NCI-H128 (cell line): ENCODE results near the gene CLRN1.
"Not testable (repeated sequence)": the region's sequence is repeated elsewhere in the genome, so short reads cannot be mapped to it uniquely, and the experiment has no call there.

Source experiments
- DNase-seq: peaks from one replicate; lab custom pipeline; 2025; ENCODE audit not compliant: unreplicated experiment; lab: John Stamatoyannopoulos, UW

Gene CLRN1, protein sequence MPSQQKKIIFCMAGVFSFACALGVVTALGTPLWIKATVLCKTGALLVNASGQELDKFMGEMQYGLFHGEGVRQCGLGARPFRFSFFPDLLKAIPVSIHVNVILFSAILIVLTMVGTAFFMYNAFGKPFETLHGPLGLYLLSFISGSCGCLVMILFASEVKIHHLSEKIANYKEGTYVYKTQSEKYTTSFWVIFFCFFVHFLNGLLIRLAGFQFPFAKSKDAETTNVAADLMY

DNA sequence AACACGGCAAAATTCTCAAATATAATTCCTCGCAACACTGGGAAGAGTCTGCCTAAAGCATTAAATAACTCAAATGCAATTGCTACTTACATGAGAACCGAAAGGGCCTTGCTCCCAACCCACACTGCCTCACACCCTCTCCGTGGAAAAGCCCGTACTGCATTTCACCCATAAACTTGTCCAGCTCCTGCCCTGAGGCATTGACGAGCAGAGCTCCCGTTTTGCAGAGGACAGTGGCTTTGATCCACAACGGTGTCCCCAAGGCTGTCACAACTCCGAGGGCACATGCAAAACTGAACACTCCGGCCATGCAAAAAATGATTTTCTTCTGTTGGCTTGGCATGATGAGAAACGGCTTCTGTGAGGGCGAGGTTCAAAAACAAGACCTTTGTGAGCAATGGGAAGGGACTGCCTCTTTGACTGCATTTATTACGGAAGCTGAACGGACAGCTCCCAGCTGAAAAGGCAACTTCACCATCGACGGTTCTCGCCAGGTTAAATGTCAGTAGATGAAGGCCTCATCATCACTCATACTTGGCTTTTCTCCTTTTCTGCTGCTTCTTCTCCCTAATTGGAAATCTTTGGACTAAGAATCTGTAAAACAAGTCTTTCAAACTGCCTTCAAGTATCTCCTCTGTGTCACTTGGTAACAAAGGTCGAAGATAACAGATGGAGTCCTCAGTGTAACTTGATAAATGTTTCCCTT lies at the start of gene CLRN1:
TSS of gene CLRN1 (minus strand) at position 362 of the 706 bp plus-strand sequence. CDS start at position 343, 19 bp downstream.
- DNase-seq: no peak

DNA sequence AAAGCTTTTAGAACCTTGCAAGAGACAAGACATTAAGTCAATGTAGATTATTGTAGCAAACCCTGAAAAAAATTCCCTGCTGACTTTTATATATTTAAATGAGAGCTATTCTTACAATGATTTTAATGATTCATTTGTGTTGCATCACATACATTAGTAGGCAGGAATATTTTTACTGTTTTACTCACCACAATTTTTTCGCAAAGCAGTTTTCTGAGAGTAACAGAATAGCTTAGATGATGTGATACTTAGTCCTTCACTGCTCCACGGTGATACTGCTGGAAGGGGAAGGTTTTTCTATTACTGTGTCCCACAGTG lies 43.9 kb upstream of the CLRN1 start:
- DNase-seq: no peak

DNA sequence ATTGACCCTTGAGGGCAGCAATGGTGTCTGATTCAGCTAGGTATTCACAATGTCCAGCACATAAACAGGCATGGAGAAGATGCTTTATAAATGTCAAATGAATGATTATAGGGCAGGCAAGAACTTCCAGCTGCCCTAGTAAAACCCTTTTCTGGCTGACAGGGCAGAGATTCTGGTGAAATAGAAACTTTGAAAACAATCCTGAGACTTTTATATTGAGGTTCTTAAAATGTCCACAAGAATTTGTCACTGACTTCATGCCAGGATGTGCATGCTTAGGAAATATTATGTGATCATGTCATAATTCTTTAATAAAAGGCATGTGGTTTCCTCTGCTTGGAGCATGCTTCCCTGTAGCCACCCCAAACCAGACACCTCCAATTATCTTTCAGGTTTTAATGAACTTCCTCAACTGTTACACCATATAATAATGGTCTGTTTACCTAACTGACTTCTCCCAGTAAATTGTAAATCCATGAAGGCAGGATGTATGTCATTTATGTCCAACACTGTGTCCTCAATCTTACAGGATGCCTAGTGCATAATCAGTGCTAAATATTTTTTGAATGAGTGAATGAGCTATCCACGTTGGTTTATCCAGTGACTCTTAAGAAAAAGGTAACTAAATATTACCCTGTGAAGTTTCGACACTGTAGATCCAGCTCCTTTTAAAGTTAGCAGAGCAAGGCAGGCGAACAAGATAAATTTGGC lies 43.4 kb upstream of the CLRN1 start:
- no peak for DNase-seq

DNA sequence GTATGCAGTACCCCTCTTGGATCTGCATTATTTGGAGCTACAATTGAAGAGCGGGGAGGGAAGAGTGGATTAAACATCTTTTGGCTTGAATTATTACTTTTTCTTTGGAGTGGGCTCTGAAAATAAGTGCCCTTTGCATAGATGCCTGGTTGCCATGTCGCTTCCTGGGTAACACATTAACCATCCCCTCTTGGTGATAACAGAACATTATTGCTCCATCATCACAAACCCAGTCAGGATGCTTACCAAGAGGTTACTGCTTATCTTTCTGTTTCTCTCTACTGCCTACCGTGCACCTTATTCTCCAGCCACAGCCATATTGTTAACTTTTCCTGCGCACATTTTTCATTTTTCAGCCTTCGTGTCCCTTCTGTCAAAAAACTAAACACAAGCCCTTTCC lies 42.7 kb upstream of the CLRN1 start:
- no peak for DNase-seq

DNA sequence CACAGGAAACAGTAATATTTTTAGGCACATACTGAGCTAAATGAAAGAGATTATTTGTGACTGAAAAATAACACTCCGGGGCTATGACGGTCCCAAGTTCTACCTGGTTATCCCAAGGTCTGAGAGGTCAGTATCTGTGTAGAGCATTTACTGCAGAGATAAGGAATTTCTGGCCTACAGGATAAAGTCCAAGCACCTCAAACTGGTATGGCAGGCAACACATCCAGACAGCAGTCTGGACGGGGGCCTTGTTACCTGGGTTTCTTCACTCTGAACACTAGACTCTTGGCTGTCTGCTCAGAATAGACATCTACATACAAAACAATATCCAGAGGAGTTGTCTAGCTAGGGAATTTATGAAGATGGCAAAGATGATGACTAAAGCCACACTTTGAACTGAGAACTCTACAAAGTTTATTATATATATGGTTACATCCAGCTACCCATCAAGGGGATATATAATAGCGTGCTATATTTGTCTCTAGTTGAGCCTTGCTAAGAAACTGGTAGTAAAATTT lies 42.0 kb upstream of the CLRN1 start:
- no peak for DNase-seq

DNA sequence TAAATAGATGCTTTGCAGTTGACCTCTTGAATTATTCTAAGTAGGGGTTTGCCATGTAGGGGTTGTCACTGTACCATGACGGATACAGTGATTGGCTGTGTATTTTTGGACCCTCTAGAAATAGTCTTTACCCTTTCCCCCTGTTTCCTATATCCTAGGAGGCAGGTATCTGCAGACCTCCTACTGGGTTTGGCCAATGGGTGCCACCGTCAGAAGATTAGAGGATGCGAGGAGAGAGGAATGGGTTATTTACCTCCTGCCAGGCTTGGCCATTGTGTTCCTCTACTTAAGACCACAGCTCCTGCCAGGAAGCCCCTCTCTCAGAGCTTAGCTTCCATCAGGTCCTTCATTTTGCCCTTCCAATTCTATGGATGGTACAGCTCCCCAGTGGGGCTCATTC lies 40.2 kb upstream of the CLRN1 start:
- no peak for DNase-seq

DNA sequence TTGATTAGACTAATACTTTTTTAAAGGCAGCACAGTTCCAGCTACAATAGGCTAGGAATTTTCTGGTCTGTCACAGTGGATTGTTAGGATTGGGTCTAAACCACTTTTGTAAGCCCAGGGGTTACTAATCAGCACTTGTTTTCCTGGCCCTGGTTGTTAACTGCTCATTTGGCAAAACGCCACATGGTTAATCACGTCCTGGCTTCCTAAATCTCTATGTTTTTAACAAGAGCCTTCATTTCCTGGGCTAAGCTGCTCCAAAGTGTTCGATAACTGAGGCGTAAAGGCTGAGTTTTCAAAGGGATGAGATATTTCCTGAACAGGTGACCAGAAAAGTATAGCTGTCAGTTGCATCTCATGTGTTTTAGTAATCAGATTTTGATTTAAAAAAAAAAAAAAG lies 38.9 kb upstream of the CLRN1 start:
- DNase-seq: peak; percentile 84

DNA sequence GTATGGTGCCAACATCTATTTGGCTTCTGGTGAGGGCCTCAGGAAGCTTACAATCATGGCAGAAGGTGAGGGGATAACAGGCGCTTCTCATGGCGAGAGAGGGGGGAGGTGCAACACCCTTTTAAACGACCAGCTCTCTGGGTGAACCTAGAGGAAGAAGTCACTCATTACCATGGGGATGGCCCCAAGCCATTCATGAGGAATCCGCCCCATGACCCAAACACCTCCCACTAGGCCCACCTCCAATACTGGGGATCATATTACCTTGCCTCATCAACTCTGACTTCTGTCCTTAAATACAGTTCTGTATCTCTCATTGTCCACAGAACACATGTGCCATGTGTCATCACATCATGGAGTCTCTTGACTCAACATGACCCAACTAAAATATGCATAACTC lies 37.5 kb upstream of the CLRN1 start:
- no peak for DNase-seq

DNA sequence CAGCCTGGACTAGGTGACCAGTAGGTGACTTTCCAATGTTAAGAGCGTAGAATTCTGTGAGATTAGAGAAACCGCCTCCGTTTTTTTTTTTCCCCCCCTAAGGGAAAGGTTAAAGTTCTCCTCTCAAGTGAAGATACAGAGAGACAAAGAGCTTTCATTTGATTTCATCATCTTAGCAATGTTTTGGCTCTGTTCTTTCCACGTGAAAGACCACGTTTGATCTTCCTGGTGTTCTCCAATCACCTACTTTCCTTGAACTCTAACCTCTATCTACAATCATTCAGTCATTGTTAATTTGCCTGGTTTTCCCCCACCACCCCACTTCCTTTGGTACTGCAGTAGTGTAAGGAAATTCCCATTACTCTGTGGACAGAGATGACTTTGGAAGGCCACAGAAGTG lies 36.9 kb upstream of the CLRN1 start:
- no peak for DNase-seq

DNA sequence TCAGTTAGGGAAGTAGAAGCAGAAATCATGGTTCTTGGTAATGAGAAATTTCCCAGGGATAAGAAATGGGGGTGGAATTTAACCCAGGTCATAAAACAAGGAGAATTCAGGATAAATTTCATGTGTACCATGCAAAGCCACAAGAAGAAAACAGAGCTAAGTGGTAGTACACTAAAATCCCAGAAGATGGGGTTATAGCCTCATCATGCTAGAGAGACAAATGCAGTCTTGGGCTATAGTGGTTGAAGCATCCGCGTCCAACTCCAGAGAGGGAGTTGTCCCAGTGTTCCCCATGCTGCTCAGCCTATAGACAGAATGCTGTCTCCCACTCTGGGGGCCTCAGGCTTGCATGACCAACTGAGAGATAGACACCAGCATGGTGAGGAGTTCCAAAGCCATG lies 36.2 kb upstream of the CLRN1 start:
- no peak for DNase-seq

DNA sequence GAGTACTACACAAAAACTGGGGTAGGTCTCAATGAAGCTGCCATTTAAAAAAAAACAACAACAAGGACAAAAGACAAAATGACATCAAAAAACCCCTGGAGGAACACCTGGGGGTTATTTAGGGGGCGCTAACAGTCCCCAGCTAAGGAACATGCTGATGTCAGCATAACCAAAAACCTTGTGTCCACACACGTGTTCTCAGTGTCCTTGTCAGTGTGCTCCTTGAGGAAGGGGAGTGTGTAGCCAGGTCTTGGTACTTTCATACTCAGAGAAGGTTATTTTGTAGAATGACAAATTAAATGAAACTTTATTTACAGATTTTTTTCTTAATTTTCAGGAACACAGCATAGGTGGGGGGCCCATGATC lies 31.2 kb upstream of the CLRN1 start:
- no peak for DNase-seq

DNA sequence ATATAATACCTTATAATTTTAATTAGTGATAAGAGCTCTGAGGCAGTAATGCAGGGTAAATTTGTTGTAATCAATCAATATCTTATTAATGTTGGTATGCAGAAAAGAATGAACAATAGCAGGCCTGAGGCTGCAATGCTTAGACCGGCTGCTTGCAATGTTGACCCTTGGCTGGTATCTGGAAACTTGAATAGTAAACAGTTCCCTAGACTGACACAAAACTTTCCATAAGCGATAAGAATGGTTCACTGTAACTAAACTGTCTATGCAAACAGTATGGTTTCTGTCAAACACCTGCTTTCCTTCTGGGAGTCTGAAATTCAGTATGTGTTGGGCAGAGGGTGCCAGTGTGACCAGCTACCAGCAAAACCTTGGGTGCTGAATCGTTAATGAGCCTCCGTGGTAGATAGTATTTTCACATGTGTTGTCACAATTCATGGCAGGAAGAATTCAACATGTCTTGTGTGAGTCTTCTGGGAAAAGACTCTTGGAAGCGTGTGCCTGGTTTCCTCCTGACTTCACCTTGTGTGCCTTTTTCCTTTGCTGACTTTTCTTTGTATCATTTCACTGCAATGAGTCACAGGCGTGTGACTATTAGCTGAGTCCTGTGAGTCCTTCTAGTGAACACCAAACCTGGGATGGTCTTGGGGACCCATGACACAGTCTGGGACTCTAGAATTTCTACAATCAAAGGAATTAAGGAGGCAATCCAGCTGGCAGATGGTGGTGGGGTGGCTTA lies 30.7 kb upstream of the CLRN1 start:
- no peak for DNase-seq

DNA sequence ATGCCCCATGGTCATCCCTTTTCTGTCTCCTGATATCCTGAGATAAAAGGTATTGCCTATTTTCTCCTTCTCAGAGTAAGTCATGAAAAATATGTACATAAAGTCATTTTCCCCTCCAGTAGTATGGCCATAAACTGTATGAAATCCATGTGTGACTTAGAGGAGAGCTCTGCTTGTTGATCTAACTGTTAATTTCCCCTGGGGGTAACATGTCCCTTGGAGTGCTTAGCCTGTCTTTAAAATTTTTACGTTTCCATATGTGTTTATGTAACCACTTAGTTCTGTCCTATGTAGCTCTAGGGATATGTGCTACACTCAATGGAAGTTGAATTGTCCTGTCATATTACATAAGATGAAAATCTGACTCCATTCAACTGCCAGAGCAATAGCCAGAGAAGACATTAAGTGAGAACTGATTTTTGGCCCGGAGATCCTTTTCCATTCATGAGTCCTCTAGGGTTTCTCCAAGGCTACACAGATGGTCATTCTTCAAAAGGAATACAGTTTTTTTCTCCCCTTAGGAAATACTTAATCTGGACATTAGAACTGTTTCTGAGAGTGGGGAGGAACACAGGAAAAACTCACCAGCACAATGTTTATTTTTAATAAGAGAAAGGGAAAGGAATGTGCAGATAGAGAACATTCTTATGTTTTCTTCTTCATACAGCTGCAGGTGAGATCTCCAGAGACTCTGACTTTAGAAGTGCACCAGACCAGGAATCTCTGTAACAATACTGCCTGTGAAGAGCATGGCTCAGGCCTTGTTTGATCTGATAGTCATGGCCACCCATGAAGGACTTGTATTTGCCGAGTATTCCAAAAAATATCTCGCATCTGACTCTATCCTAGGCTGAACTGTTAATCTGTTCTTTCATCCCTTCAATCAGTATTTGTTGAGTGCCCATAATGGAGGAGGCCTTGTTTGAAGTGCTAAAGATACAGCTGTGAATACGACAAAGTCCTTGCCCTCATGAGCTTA lies 29.8 kb upstream of the CLRN1 start:
- DNase-seq: no peak

DNA sequence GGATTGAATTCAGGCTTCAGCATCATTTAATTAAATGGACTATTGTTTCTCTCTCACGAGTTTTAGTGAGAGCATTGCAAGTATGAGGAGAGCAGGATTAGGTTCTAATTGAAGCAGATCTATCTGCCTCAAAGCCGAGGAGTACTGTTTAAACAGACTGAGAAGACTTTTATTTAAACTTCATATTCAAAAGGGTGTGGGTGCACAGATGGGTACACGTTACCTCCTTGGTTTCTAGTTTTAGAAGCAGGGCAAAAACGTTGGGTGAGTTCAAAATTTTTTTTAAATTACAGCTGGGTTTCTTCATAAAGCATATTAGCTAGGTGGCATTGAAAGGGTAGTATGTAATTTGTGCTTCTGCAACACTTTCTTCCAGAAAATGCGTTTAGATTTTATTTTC lies 26.5 kb upstream of the CLRN1 start:
- no peak for DNase-seq

DNA sequence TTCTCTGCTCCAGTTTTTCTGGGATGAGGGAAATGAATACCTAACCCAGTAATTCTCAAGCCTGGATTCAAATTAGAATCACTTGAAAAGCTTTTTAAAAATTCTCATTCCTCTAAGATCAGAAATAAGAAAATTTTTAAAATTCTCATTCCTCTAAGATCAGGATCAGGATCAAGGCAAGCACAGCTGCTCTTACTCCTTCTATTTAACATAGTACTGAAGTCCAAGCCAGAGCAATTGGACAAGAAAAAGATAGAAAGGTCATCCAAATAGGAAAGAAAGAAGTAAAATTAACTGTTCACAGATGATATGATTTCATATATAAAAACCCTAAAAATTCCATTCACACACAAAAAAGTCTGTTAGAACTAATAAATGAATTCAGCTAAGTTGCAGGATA lies 24.2 kb upstream of the CLRN1 start:
- DNase-seq: no peak

DNA sequence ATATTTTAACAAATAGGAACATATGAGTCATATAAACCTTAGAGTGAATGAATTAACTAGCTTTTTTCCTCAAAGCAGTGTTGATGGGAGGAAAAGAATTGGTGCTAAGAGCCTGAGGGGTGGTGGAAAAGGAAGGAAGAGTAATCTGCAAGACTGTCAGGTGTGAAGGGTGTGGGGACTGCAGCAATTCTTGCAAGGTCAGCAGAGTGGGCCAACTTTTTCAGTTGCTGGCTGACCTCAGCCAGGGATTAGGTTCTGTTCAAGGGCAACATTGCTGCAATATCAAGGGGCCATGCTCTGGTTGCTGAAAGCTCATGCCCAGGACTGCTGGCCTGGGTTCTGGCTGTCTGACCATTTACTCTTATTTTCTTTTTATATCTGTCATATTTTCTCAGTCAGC lies 23.0 kb upstream of the CLRN1 start:
- no peak for DNase-seq

DNA sequence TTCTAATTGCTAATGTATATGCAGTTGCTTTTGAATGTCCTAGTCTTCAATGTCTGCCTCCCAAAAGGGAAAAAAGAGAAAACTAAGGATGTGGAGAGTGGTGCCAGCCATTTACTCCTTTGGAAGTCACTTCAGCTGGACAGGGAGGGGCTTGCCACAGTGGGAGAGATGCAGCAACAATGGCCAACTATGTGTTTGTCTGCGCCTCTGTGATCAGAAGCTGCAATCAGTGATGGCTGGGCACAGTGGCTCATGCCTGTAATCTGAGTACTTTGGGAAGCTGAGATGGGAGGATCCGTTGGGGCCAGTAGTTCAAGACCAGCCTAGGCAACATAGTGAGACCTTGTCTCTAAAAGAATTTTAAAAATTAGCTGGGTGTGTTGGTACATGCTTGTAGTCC lies 16.7 kb upstream of the CLRN1 start:
- no peak for DNase-seq

DNA sequence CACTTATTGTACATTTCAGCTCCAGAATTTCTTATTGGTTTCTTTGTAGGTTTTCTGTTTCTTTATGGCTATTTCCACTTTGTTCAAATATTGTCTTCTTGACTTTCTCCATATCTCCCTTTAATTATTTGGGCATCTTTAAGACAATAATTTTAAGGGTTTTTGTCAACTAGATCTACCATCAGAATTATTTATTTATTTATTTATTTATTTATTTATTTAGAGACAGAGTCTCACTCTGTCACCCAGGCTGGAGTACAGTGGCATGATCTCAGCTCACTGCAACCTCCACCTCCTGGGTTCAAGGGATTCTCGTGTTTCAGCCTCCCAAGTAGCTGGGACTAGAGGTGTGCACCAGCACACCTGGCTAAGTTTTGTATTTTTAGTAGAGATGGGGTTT lies 15.9 kb upstream of the CLRN1 start:
- DNase-seq: not testable (repeated sequence)

DNA sequence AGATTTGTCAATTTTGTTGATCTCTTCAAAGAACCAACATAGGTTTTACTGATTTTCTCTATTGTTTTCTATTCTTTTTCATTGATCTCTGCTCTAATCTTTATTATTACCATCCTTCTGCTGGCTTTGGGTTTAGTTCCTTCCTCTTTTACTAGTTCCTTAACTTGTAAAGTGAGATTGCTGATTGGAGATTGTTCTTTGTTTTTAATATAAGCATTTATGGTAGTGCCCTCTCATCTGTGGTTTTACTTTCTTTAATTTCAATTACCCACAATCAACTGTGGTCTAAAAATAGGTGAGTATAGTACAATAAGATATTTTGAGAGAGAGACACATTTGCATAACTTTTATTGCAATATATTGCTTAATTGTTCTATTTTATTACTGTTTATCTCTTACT lies 13.2 kb upstream of the CLRN1 start:
- DNase-seq: no peak

DNA sequence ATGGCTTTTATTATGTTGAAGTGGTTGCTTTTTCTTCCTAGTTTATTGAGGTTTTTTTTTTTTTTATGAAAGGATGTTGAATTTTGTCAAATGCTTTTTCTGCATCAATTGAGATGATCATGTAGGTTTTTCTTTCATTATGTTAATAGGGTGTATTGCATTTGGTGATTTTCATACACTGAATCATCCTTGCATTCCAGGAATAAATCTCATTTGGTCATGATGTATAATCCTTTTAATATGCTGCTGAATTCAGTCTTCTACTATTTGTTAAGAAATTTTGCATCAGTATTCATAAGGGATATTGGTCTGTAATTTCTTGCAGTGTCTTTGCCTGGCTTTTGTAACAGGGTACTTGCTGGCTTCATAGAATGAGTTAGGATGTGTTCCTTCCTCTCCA lies 11.5 kb upstream of the CLRN1 start:
- no peak for DNase-seq
